KG1 (cell line): ENCODE data around the gene KLC1.
"Not testable (repeated sequence)": the region's sequence is repeated elsewhere in the genome, so short reads cannot be mapped to it uniquely, and the experiment has no call there.

Source experiments
- DNase-seq: peaks from one replicate; lab custom pipeline; 2025; lab: John Stamatoyannopoulos, UW

KLC1 gene

GRCh38 chr14:103688906-103689902 lies 60.2 kb downstream of the KLC1 start:
- no peak for DNase-seq

GRCh38 chr14:103690332-103690731 lies 61.3 kb downstream of the KLC1 start:
- DNase-seq = no peak

- DNase-seq = not testable (repeated sequence)
Measured at GRCh38 chr14:103691655-103692054, 62.6 kb downstream of the KLC1 start.

GRCh38 chr14:103692159-103692558 lies 63.1 kb downstream of the KLC1 start:
- DNase-seq = no peak

GRCh38 chr14:103692871-103693270 lies 63.9 kb downstream of the KLC1 start:
- DNase-seq = no peak

- no peak for DNase-seq
Measured at GRCh38 chr14:103693515-103693914, 64.5 kb downstream of the KLC1 start.

- no peak for DNase-seq
Measured at GRCh38 chr14:103694572-103695026, 65.6 kb downstream of the KLC1 start.

GRCh38 chr14:103695296-103696069 lies 66.5 kb downstream of the KLC1 start:
- DNase-seq = no peak

GRCh38 chr14:103696070-103696402 lies 67.0 kb downstream of the KLC1 start:
- DNase-seq = no peak

GRCh38 chr14:103696466-103697071 lies 67.6 kb downstream of the KLC1 start:
- DNase-seq = no peak

GRCh38 chr14:103697206-103697602 lies 68.2 kb downstream of the KLC1 start:
- no peak for DNase-seq

- DNase-seq = no peak
Measured at GRCh38 chr14:103697603-103698379, 68.8 kb downstream of the KLC1 start.

- no peak for DNase-seq
Measured at GRCh38 chr14:103698380-103699260, 69.6 kb downstream of the KLC1 start.

GRCh38 chr14:103699261-103699661 lies 70.2 kb downstream of the KLC1 start:
- DNase-seq = no peak

- no peak for DNase-seq
Measured at GRCh38 chr14:103699901-103700752, 71.1 kb downstream of the KLC1 start.

- no peak for DNase-seq
Measured at GRCh38 chr14:103700753-103701490, 71.9 kb downstream of the KLC1 start.

GRCh38 chr14:103702095-103702494 lies 73.1 kb downstream of the KLC1 start:
- no peak for DNase-seq

GRCh38 chr14:103702497-103703432 lies 73.8 kb downstream of the KLC1 start:
- no peak for DNase-seq
